GM12878 (cell line): ENCODE results near the gene TMEM207. TPM values are rescaled to one million over a fixed set of nuclear protein-coding genes. Genes with fewer than 3 reads are reported as not detected.

Experiments used
- ATAC-seq: fragments of 200-7000 bp; cut with Tn5 transposase; 3 replicates; pipeline ENCODE4 v1.9.1; 2020; ENCODE audit warnings: mild to moderate bottlenecking, moderate library complexity
- BruUV-seq: library from RNA; stranded (reverse); fragments of 400-500 nt; replicated peaks from 2 replicates; lab custom pipeline; 2021; lab: Mats Ljungman, UMichigan
- CTCF ChIA-PET: fragments of 300-600 bp; sonication (Branson Sonifier 250); formaldehyde crosslinking; extraction: SDS; loops from one replicate; lab custom pipeline; 2021; ENCODE audit warnings: inconsistent platforms; lab: Yijun Ruan, JAX
- POLR2A ChIA-PET: fragments of 350-600 bp; formaldehyde crosslinking; extraction: SDS; loops from one replicate; lab custom pipeline; 2021; ENCODE audit warnings: inconsistent platforms; lab: Charles Lee
- RAD21 ChIA-PET: fragments of 300-600 bp; sonication (Branson Sonifier 250); formaldehyde crosslinking; loops from one replicate; lab custom pipeline; 2023; ENCODE audit warnings: antibody characterized with exemption; ENCODE audit not compliant: unreplicated experiment; lab: Charles Lee
- SMC1A ChIA-PET: fragments of 300-600 bp; sonication (Branson Sonifier 250); formaldehyde crosslinking; loops from one replicate; lab custom pipeline; 2023; ENCODE audit not compliant: unreplicated experiment, uncharacterized antibody; lab: Charles Lee
- DNase-seq: peaks from one replicate; pipeline ENCODE4 v3.0.0-alpha.2; 2011; ENCODE audit warnings: low read depth, low spot score
- FAIRE-seq: peaks from 3 replicates; lab custom pipeline; 2011; peaks lifted over from hg19 to GRCh38; lab: Jason Lieb, UNC
- H2AFZ ChIP-seq: 2 replicates; pipeline ENCODE4 v1.6.0; 2011; ENCODE audit warnings: low read depth, low read length, control low read depth; ENCODE audit not compliant: control insufficient read depth
- H3K27ac ChIP-seq: 2 replicates; pipeline ENCODE4 v1.5.1; 2011; ENCODE audit warnings: control low read depth; ENCODE audit not compliant: control insufficient read depth, insufficient read depth
- H3K27me3 ChIP-seq, 2 experiments: replicated peaks in 1 of 2; 2 replicates each; pipeline versions ENCODE4 v1.6.0 to v1.6.1; 2011; ENCODE audit warnings: low read length in 1 of 2; ENCODE audit not compliant: control insufficient read depth in 2 of 2, insufficient read depth in 2 of 2
- H3K36me3 ChIP-seq, 2 experiments: 2 replicates each; pipeline ENCODE4 v1.5.1; 2011; ENCODE audit warnings: low read length in 1 of 2; ENCODE audit not compliant: control insufficient read depth in 2 of 2, insufficient read depth in 2 of 2
- H3K4me1 ChIP-seq: 2 replicates; pipeline ENCODE4 v1.6.1; 2011; ENCODE audit warnings: mild to moderate bottlenecking, low read length, moderate library complexity, mixed read lengths; ENCODE audit not compliant: control insufficient read depth, insufficient read depth
- H3K4me2 ChIP-seq: 2 replicates; pipeline ENCODE4 v1.6.0; 2011; ENCODE audit warnings: control low read depth; ENCODE audit not compliant: control insufficient read depth, insufficient read depth
- H3K4me3 ChIP-seq: fragments of 200-600 bp; sonication (generic); 2 replicates; pipeline ENCODE4 v1.5.1; 2016
- H3K79me2 ChIP-seq: 2 replicates; pipeline ENCODE4 v1.6.0; 2011; ENCODE audit warnings: low read length; ENCODE audit not compliant: control insufficient read depth, insufficient read depth
- H3K9ac ChIP-seq: 2 replicates; pipeline ENCODE4 v1.8.0; 2011; ENCODE audit warnings: low read length, control low read depth, mixed read lengths; ENCODE audit not compliant: control insufficient read depth, insufficient read depth
- H3K9me3 ChIP-seq: replicated peaks from 3 replicates; pipeline ENCODE4 v1.5.1; 2011; ENCODE audit warnings: mild to moderate bottlenecking, low read length; ENCODE audit not compliant: control insufficient read depth, insufficient read depth
- H4K20me1 ChIP-seq: 2 replicates; pipeline ENCODE4 v1.6.0; 2011; ENCODE audit not compliant: control insufficient read depth, insufficient read depth
- BHLHE40 ChIP-seq, 2 experiments: fragments of 450-650 bp in 1 of 2; IDR thresholded peaks; 2 replicates each; pipeline ENCODE4 v1.6.1; 2011 to 2017; ENCODE audit warnings: low read depth in 2 of 2, borderline replicate concordance in 1 of 2, improper control_type of control experiment in 1 of 2, low read length in 1 of 2, mild to moderate bottlenecking in 1 of 2
- EZH2 ChIP-seq: IDR thresholded peaks from 2 replicates; pipeline ENCODE4 v1.6.1; 2012; ENCODE audit warnings: low read depth, mild to moderate bottlenecking, control low read depth, inconsistent platforms, low read length, borderline replicate concordance; ENCODE audit not compliant: control insufficient read depth
- NRF1 ChIP-seq: conservative IDR thresholded peaks from 2 replicates; pipeline ENCODE4 v1.6.1; 2011; ENCODE audit warnings: mild to moderate bottlenecking, low read depth, low read length, improper control_type of control experiment
- RAD21 ChIP-seq: IDR thresholded peaks from 2 replicates; pipeline ENCODE4 v1.6.1; 2011; ENCODE audit warnings: mild to moderate bottlenecking, low read depth, low read length, moderate library complexity; ENCODE audit not compliant: insufficient read depth
- SMAD5 ChIP-seq: IDR thresholded peaks from 2 replicates; pipeline ENCODE4 v1.6.1; 2016; ENCODE audit warnings: antibody characterized with exemption, low read depth
- SRF ChIP-seq, 2 experiments: IDR thresholded peaks; 2 replicates each; pipeline ENCODE4 v1.6.1; 2011; ENCODE audit warnings: low read depth in 2 of 2, low read length in 2 of 2, mild to moderate bottlenecking in 1 of 2, moderate library complexity in 1 of 2
- TBL1XR1 ChIP-seq: IDR thresholded peaks from 2 replicates; pipeline ENCODE4 v1.6.1; 2012; ENCODE audit warnings: low read depth, low read length, improper control_type of control experiment
- WGBS: methylation state at CpG from one replicate; pipeline ENCODE4 v1.1.6; 2016; ENCODE audit warnings: low lambda C conversion rate; ENCODE audit not compliant: insufficient replicate concordance, insufficient coverage; ENCODE audit errors: missing lambda C conversion rate; 5-methylcytosine and 5-hydroxymethylcytosine counted together
- in situ Hi-C: fragments of 300-500 bp; cut with MboI; formaldehyde crosslinking; loops from 9 replicates; pipeline ENCODE4 v1.14.3; 2018; ENCODE audit warnings: mixed read lengths
- intact Hi-C: fragments of 100-400 bp; cut with micrococcal nuclease; formaldehyde crosslinking; loops from one replicate; pipeline ENCODE4 v1.14.2; 2022; ENCODE audit not compliant: unreplicated experiment
- polyA plus RNA-seq, 11 experiments: library from polyadenylated mRNA; depleted of rRNA in 4 of 11; unstranded in 6 of 11; stranded (reverse) in 5 of 11; fragments of >200 nt; fragmentation: Nextera tagmentation in 4 of 11; fragmentation: Illumina TruSeq in 1 of 11; extraction: Ambion mirVana in 4 of 11; extraction: Trizol in 1 of 11; gene quantifications; 1 replicate in 1 of 11; 2 replicates in 10 of 11; pipeline versions ENCODE4 v1.2.1 to v1.2.3, GENCODE V29; 2011 to 2016; ENCODE audit warnings: inconsistent platforms in 2 of 11, missing spikeins in 2 of 11, low read depth in 1 of 11
- total RNA-seq, 4 experiments: library from RNA; depleted of rRNA in 3 of 4; stranded (reverse); fragments of >200 nt in 3 of 4; fragmentation: Illumina TruSeq in 1 of 4; extraction: Trizol in 1 of 4; gene quantifications; 2 replicates each; pipeline versions ENCODE4 v1.2.1 to v1.2.3, GENCODE V29; 2013 to 2021
- TF ChIP-seq, protein P1 (sequence below): fragments of 450-650 bp; IDR thresholded peaks from 2 replicates; pipeline ENCODE4 v1.6.1; 2017; ENCODE audit warnings: mild to moderate bottlenecking, moderate library complexity
- TF ChIP-seq, protein P2 (sequence below): fragments of 150-350 bp; IDR thresholded peaks from 2 replicates; pipeline ENCODE4 v1.6.1; 2014; ENCODE audit warnings: mild to moderate bottlenecking, low read depth, low read length

Gene TMEM207
- total and polyA plus RNA-seq, 10 of the 15 experiments (the other 5 are each of a cell fraction or from before 2014, with no cell fraction given) = not detected

DNA sequence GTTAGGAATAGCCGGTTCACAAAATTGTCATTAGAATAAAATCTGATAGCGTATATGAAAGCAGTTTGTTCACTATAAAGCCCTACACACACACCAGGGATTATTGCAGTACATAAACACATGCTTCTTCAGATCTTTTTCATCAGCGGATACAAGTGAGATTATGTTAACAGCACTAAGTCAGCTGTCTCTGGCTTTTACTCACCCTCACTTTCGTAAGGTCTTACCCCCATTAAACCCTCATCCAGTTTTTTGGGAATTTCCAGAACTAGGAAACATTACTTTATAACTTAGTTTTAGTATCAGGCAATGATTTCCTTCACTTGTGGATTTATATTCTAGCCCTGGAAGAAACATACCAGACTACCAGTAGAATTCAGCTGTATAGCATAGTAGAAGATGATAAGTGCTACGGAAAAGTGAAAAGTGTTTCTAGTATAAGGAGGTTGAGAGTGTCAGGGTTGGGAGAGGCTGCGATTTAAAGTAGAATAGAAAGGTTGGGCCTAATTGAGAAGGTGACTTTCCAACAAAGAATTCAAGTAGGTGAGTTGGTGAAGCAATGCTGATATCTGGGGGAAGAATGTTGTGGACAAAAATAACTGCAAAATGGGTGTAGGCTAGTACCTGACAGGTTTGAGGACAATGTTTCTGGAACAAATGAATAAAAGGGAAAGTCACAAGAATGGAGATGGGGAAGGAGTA is 22.7 kb downstream of the TMEM207 start:
- in situ Hi-C loops = no loop called here
- TF ChIP-seq SRF (IDR thresholded peaks at IDR 0.05; ENCODE audit: low read depth in 2 of 2, low read length in 2 of 2) (no peak), TBL1XR1 (no peak), SMAD5 (no peak), RAD21 (no peak)
- H3K27me3 ChIP-seq = no peaks in the 10 kb centered on the region
- H3K9ac ChIP-seq = no peak overlapping the region
- no TSS peak for BruUV-seq
- FAIRE-seq (no peak), ATAC-seq (no peak), DNase-seq (no peak)
- H3K27ac ChIP-seq = no peak overlapping the region
- CTCF ChIA-PET = interaction anchor here (0.6 to 5.3 kb wide), 7 partner anchors 15 to 470 kb away, joined by 3 to 98 read pairs (median 12); no protein-coding TSS in a partner anchor
- intact Hi-C loops = no loop called here
- POLR2A ChIA-PET = no interaction called here
- H4K20me1 ChIP-seq = no peaks in the 10 kb centered on the region
- peaks cover 6% of the 10 kb centered on the region for H3K4me1 ChIP-seq
- no peak overlapping the region for H3K4me3 ChIP-seq
- no peaks in the 10 kb centered on the region for H3K36me3 ChIP-seq
- no peaks in the 10 kb centered on the region for H3K9me3 ChIP-seq
- H3K79me2 ChIP-seq = no peaks in the 10 kb centered on the region
- no peak overlapping the region for H2AFZ ChIP-seq
- SMC1A ChIA-PET = interaction anchor here (0.7 to 6.8 kb wide), 9 partner anchors 9 to 466 kb away, joined by 3 to 71 read pairs (median 13); no protein-coding TSS in a partner anchor
- RAD21 ChIA-PET = interaction anchor here (0.5 to 4.6 kb wide), 5 partner anchors 43 to 792 kb away, joined by 3 to 34 read pairs (median 25); no protein-coding TSS in a partner anchor
- H3K4me2 ChIP-seq = no peak overlapping the region
- 71% methylated on average over 6 of the region's 6 CpGs for WGBS

DNA sequence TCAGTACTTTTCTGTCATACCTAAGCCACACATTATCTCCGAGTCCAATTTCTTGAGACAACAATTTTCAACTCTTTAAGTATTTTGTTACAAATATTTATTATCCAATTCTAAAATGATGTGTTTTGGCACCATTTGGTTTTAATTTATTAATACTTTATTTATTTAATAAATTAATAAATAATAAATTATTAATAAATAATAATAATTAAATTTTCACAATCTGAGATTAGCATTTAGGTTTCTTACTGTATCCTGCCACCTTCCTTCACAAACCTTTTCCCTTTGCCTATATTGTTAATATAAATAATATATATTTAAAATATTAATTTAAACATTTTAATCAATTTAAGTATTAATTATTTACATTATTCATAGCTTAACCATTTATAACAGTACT is 23.9 kb downstream of the TMEM207 start:
- no peaks in the 10 kb centered on the region for H3K79me2 ChIP-seq
- FAIRE-seq = no peak
- no peaks in the 10 kb centered on the region for H3K27me3 ChIP-seq
- ChIA-PET CTCF (interaction anchor here (0.8 to 5.3 kb wide), 17 partner anchors 12 to 469 kb away, joined by 3 to 98 read pairs (median 12); no protein-coding TSS in a partner anchor), POLR2A (interaction anchor here (0.6 kb wide), 1 partner anchor 216 kb away, joined by 4 read pairs; no protein-coding TSS in a partner anchor), RAD21 (interaction anchor here (0.8 to 4.7 kb wide), 20 partner anchors 17 to 1153 kb away, joined by 3 to 38 read pairs (median 6); partner anchors contain the start of genes CLDN16 and P3H2), SMC1A (interaction anchor here (0.6 to 6.8 kb wide), 26 partner anchors 11 to 478 kb away, joined by 3 to 71 read pairs (median 6); partner anchors contain the start of gene CLDN1)
- ATAC-seq = no peak
- no peak overlapping the region for H3K27ac ChIP-seq
- intact Hi-C loops = no loop called here
- no peak overlapping the region for H3K4me3 ChIP-seq
- no peak overlapping the region for H3K4me2 ChIP-seq
- no TSS peak for BruUV-seq
- no peaks in the 10 kb centered on the region for H3K9me3 ChIP-seq
- peaks cover 6% of the 10 kb centered on the region for H3K4me1 ChIP-seq
- no peak overlapping the region for H3K9ac ChIP-seq
- no peaks in the 10 kb centered on the region for H4K20me1 ChIP-seq
- no peak for DNase-seq
- 92% methylated on average over 1 of the region's 1 CpG for WGBS
- H3K36me3 ChIP-seq = no peaks in the 10 kb centered on the region
- no peak overlapping the region for H2AFZ ChIP-seq
- in situ Hi-C loops = no loop called here
- no peak for TF ChIP-seq EZH2
- TF ChIP-seq, protein P1, sequence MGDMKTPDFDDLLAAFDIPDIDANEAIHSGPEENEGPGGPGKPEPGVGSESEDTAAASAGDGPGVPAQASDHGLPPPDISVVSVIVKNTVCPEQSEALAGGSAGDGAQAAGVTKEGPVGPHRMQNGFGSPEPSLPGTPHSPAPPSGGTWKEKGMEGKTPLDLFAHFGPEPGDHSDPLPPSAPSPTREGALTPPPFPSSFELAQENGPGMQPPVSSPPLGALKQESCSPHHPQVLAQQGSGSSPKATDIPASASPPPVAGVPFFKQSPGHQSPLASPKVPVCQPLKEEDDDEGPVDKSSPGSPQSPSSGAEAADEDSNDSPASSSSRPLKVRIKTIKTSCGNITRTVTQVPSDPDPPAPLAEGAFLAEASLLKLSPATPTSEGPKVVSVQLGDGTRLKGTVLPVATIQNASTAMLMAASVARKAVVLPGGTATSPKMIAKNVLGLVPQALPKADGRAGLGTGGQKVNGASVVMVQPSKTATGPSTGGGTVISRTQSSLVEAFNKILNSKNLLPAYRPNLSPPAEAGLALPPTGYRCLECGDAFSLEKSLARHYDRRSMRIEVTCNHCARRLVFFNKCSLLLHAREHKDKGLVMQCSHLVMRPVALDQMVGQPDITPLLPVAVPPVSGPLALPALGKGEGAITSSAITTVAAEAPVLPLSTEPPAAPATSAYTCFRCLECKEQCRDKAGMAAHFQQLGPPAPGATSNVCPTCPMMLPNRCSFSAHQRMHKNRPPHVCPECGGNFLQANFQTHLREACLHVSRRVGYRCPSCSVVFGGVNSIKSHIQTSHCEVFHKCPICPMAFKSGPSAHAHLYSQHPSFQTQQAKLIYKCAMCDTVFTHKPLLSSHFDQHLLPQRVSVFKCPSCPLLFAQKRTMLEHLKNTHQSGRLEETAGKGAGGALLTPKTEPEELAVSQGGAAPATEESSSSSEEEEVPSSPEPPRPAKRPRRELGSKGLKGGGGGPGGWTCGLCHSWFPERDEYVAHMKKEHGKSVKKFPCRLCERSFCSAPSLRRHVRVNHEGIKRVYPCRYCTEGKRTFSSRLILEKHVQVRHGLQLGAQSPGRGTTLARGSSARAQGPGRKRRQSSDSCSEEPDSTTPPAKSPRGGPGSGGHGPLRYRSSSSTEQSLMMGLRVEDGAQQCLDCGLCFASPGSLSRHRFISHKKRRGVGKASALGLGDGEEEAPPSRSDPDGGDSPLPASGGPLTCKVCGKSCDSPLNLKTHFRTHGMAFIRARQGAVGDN = no peak
- no peak for TF ChIP-seq BHLHE40 (IDR thresholded peaks at IDR 0.05; ENCODE audit: borderline replicate concordance in 1 of 2, low read depth in 2 of 2, low read length in 1 of 2)
- TF ChIP-seq, protein P2, sequence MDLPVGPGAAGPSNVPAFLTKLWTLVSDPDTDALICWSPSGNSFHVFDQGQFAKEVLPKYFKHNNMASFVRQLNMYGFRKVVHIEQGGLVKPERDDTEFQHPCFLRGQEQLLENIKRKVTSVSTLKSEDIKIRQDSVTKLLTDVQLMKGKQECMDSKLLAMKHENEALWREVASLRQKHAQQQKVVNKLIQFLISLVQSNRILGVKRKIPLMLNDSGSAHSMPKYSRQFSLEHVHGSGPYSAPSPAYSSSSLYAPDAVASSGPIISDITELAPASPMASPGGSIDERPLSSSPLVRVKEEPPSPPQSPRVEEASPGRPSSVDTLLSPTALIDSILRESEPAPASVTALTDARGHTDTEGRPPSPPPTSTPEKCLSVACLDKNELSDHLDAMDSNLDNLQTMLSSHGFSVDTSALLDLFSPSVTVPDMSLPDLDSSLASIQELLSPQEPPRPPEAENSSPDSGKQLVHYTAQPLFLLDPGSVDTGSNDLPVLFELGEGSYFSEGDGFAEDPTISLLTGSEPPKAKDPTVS = no peak
- TF ChIP-seq NRF1 = no peak
